Suprapubic skin (tissue), 4 donors: ENCODE results near the gene TMEM86B.

ENCODE experiments used
- EP300 ChIP-seq: sonication (generic); formaldehyde crosslinking; IDR thresholded peaks from one replicate; pipeline ENCODE4 v1.6.1; 2017; ENCODE audit warnings: antibody characterized with exemption
- POLR2A ChIP-seq, 2 donors: fragments of 450-650 bp; IDR thresholded peaks; one replicate each; pipeline ENCODE4 v1.6.1; 2017; ENCODE audit warnings: antibody characterized with exemption in 2 of 2, mild to moderate bottlenecking in 2 of 2, moderate library complexity in 2 of 2
- POLR2AphosphoS5 ChIP-seq, 3 donors: sonication (generic); formaldehyde crosslinking; IDR thresholded peaks; one replicate each; pipeline ENCODE4 v1.6.1; 2017; ENCODE audit warnings: antibody characterized with exemption in 3 of 3
- TF ChIP-seq, protein P1 (sequence below), 2 donors: fragments of 200-600 bp in 1 of 2; fragments of 450-650 bp in 1 of 2; sonication (generic) in 1 of 2; IDR thresholded peaks; one replicate each; pipeline ENCODE4 v1.5.1; 2016 to 2019; ENCODE audit warnings: antibody characterized with exemption in 2 of 2, mild to moderate bottlenecking in 1 of 2, moderate library complexity in 1 of 2

DNA sequence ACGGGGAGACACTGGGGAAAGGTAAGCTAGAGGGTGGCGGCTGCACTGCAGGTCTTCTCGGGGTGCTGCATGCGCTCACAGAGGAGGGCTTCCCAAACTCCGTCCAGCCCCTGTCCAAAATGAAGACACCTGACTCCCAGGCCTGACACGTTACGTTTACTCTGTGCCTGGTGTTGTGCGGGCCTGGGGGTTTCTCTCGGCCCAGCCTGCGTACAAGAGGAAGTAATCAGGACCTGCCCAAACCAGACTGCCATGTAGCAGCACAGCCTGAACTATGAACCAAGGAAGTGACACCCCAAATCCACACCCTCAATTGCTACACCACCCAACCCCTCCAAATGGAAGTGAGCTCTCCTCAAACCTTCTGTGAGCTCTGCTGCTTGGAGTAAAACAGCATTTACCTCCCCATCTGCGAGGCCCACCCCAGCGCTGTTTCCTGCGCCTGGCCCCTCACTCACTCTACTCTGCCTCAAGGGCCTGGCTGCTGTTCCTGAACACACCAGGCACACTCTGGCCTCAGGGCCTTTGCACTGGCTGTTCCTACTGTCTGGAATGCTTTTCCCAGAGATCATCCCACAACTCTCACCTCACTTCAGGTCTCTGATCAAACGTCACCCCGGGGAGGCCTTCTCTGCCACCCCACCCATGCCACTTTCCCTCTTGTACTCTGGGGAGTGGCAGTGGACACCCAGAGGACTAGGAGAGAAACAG, 48.3 kb upstream of the TMEM86B start:
- TF ChIP-seq, protein P1, sequence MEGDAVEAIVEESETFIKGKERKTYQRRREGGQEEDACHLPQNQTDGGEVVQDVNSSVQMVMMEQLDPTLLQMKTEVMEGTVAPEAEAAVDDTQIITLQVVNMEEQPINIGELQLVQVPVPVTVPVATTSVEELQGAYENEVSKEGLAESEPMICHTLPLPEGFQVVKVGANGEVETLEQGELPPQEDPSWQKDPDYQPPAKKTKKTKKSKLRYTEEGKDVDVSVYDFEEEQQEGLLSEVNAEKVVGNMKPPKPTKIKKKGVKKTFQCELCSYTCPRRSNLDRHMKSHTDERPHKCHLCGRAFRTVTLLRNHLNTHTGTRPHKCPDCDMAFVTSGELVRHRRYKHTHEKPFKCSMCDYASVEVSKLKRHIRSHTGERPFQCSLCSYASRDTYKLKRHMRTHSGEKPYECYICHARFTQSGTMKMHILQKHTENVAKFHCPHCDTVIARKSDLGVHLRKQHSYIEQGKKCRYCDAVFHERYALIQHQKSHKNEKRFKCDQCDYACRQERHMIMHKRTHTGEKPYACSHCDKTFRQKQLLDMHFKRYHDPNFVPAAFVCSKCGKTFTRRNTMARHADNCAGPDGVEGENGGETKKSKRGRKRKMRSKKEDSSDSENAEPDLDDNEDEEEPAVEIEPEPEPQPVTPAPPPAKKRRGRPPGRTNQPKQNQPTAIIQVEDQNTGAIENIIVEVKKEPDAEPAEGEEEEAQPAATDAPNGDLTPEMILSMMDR (IDR thresholded peaks at IDR 0.05), result no peak
- no peak for TF ChIP-seq POLR2AphosphoS5 (IDR thresholded peaks at IDR 0.05)
- TF ChIP-seq EP300, result no peak
- TF ChIP-seq POLR2A (IDR thresholded peaks at IDR 0.05), result no peak
